ENCODE measurements around the gene NOP53.

GRCh38 chr19:47806435-47806834 lies 61.1 kb downstream of the NOP53 start:
- TF ChIP-seq CTCF (IDR thresholded peaks at IDR 0.05) = no peak
- no peak for TF ChIP-seq POLR2A (IDR thresholded peaks at IDR 0.05)

Measured in body of pancreas (tissue), 4 donors.